Measurements from ENCODE around the gene GALNT14.
A peak's percentile ranks its signal among the peaks of the same experiment; 100 is the strongest.

GALNT14 gene

GRCh38 chr2:31168291-31168690, 30.1 kb upstream of the GALNT14 start:
- H3K27me3 ChIP-seq, result no peaks in the 10 kb centered on the region
- no peak overlapping the region for H3K4me3 ChIP-seq (ENCODE audit: low read depth, low read length)
- H3K36me3 ChIP-seq, result no peaks in the 10 kb centered on the region
- no peak for TF ChIP-seq CTCF (IDR thresholded peaks at IDR 0.05; ENCODE audit: low read depth, low read length)
- H3K4me1 ChIP-seq, result peaks cover 3% of the 10 kb centered on the region; the same call in 1 of the 2 replicates
- no peaks in the 10 kb centered on the region for H3K9me3 ChIP-seq
- no peak for DNase-seq

GRCh38 chr2:31166925-31167324, 28.7 kb upstream of the GALNT14 start:
- peaks cover 3% of the 10 kb centered on the region; the same call in 1 of the 2 replicates for H3K4me1 ChIP-seq
- H3K9me3 ChIP-seq, result no peaks in the 10 kb centered on the region
- no peak for DNase-seq
- H3K36me3 ChIP-seq, result no peaks in the 10 kb centered on the region
- no peaks in the 10 kb centered on the region for H3K27me3 ChIP-seq
- no peak for TF ChIP-seq CTCF (IDR thresholded peaks at IDR 0.05; ENCODE audit: low read depth, low read length)
- H3K4me3 ChIP-seq (ENCODE audit: low read depth, low read length), result no peak overlapping the region

GRCh38 chr2:31163011-31163539, 24.8 kb upstream of the GALNT14 start:
- Histone ChIP-seq H3K36me3 (no peaks in the 10 kb centered on the region), H3K27me3 (no peaks in the 10 kb centered on the region; the same call in 1 of the 2 replicates), H3K4me1 (peaks cover 3% of the 10 kb centered on the region; the same call in 1 of the 2 replicates), H3K9me3 (no peaks in the 10 kb centered on the region), H3K4me3 (ENCODE audit: low read depth, low read length) (no peak overlapping the region)
- no peak for TF ChIP-seq CTCF (IDR thresholded peaks at IDR 0.05; ENCODE audit: low read depth, low read length)
- DNase-seq, result no peak

- Histone ChIP-seq H3K27me3 (no peaks in the 10 kb centered on the region; the same call in 1 of the 2 replicates), H3K4me1 (no peaks in the 10 kb centered on the region), H3K36me3 (no peaks in the 10 kb centered on the region), H3K9me3 (no peaks in the 10 kb centered on the region), H3K4me3 (ENCODE audit: low read depth, low read length) (no peak overlapping the region)
- TF ChIP-seq CTCF (IDR thresholded peaks at IDR 0.05; ENCODE audit: low read depth, low read length), result no peak
- no peak for DNase-seq
These were observed 23.4 kb upstream of the GALNT14 start for GRCh38 chr2:31161637-31162036.

- H3K4me1 ChIP-seq, result no peaks in the 10 kb centered on the region
- H3K27me3 ChIP-seq, result no peaks in the 10 kb centered on the region
- H3K4me3 ChIP-seq (ENCODE audit: low read depth, low read length), result no peak overlapping the region
- peak; percentile 21 for DNase-seq
- peak; percentile 30; the same call in 1 of the 2 replicates for TF ChIP-seq CTCF (IDR thresholded peaks at IDR 0.05; ENCODE audit: low read depth, low read length)
- no peaks in the 10 kb centered on the region for H3K36me3 ChIP-seq
- no peaks in the 10 kb centered on the region for H3K9me3 ChIP-seq
These were observed 13.3 kb upstream of the GALNT14 start for GRCh38 chr2:31151501-31151900.

GRCh38 chr2:31150120-31150670, 12.0 kb upstream of the GALNT14 start:
- no peak for DNase-seq
- Histone ChIP-seq H3K4me3 (ENCODE audit: low read depth, low read length) (no peak overlapping the region), H3K4me1 (no peaks in the 10 kb centered on the region), H3K9me3 (no peaks in the 10 kb centered on the region), H3K36me3 (no peaks in the 10 kb centered on the region), H3K27me3 (no peaks in the 10 kb centered on the region)
- no peak for TF ChIP-seq CTCF (IDR thresholded peaks at IDR 0.05; ENCODE audit: low read depth, low read length)

Measured in BE2C (cell line).